Spleen (tissue), 11 donors: ENCODE data around the gene SPAG17. TPM values are rescaled to one million over a fixed set of nuclear protein-coding genes. Genes with fewer than 3 reads are reported as not detected.
A peak's percentile ranks its signal among the peaks of the same experiment; 100 is the strongest.

Source experiments
- DNase-seq: peaks from one replicate; pipeline ENCODE4 v3.0.0-alpha.2; 2020
- H3K27ac ChIP-seq, 8 donors: fragments of 200-600 bp; sonication (generic) in 7 of 8; 1 replicate in 4 of 8; 2 replicates in 4 of 8; pipeline versions ENCODE4 v1.5.0 to v1.8.0; 2016 to 2021; ENCODE audit warnings: inconsistent platforms in 4 of 8, mild to moderate bottlenecking in 4 of 8, moderate library complexity in 1 of 8
- H3K27me3 ChIP-seq, 7 donors: fragments of 200-600 bp; sonication (generic) in 6 of 7; replicated peaks in 1 of 7; 1 replicate in 4 of 7; 2 replicates in 3 of 7; pipeline versions ENCODE4 v1.5.0 to v1.8.0; 2016 to 2021; ENCODE audit warnings: inconsistent platforms in 3 of 7, mild to moderate bottlenecking in 1 of 7
- H3K36me3 ChIP-seq, 6 donors: fragments of 200-600 bp; sonication (generic) in 5 of 6; 1 replicate in 4 of 6; 2 replicates in 2 of 6; pipeline versions ENCODE4 v1.5.0 to v1.8.0; 2016 to 2021; ENCODE audit warnings: inconsistent platforms in 2 of 6
- H3K4me1 ChIP-seq, 6 donors: fragments of 200-600 bp; sonication (generic) in 5 of 6; 1 replicate in 3 of 6; 2 replicates in 3 of 6; pipeline versions ENCODE4 v1.5.0 to v1.8.0; 2016 to 2021; ENCODE audit warnings: inconsistent platforms in 3 of 6
- H3K4me3 ChIP-seq, 8 donors: fragments of 200-600 bp; sonication (generic) in 7 of 8; 1 replicate in 4 of 8; 2 replicates in 4 of 8; pipeline versions ENCODE4 v1.5.0 to v1.8.0; 2016 to 2021; ENCODE audit warnings: inconsistent platforms in 4 of 8, mild to moderate bottlenecking in 4 of 8, moderate library complexity in 2 of 8
- H3K9me3 ChIP-seq, 8 donors: fragments of 200-600 bp; sonication (generic) in 7 of 8; 1 replicate in 4 of 8; 2 replicates in 4 of 8; pipeline versions ENCODE4 v1.5.0 to v1.8.0; 2016 to 2021; ENCODE audit warnings: inconsistent platforms in 4 of 8
- CTCF ChIP-seq, 11 experiments: fragments of 200-600 bp in 7 of 11; fragments of 450-650 bp in 4 of 11; sonication (generic) in 4 of 11; IDR thresholded peaks in 8 of 11; conservative IDR thresholded peaks in 3 of 11; 1 replicate in 7 of 11; 2 replicates in 4 of 11; pipeline versions ENCODE4 v1.4.0 to v1.8.0; 2016 to 2021; ENCODE audit warnings: antibody characterized with exemption in 11 of 11, inconsistent platforms in 4 of 11, mild to moderate bottlenecking in 1 of 11
- POLR2A ChIP-seq, 3 donors: fragments of 450-650 bp; IDR thresholded peaks; one replicate each; pipeline ENCODE4 v1.5.1; 2017; ENCODE audit warnings: antibody characterized with exemption in 3 of 3, mild to moderate bottlenecking in 1 of 3
- POLR2AphosphoS5 ChIP-seq, 3 donors: sonication (generic); formaldehyde crosslinking; IDR thresholded peaks; one replicate each; pipeline ENCODE4 v1.5.1; 2017; ENCODE audit warnings: antibody characterized with exemption in 3 of 3
- WGBS, 5 donors: extraction: QIAGEN DNeasy Blood & Tissue Kit in 3 of 5; methylation state at CpG; one replicate each; pipeline versions ENCODE4 v1.1.5 to v1.1.7; 2013 to 2018; 5-methylcytosine and 5-hydroxymethylcytosine counted together
- intact Hi-C: fragments of 100-400 bp; cut with DNase I; formaldehyde crosslinking; loops from one replicate; pipeline ENCODE4 v1.15.0; 2023; ENCODE audit warnings: low total_unique reads
- polyA plus RNA-seq, 3 donors: library from polyadenylated mRNA; stranded (reverse); fragments of 200-250 nt; gene quantifications; one replicate each; pipeline ENCODE4 v1.2.1, GENCODE V29; 2013
- total RNA-seq, 7 donors: library from RNA; depleted of rRNA in 3 of 7; stranded (reverse); fragments of >200 nt in 3 of 7; fragmentation: NEBNext Ultra II Directional in 4 of 7; extraction: Animal tissue kit (Norgen Biotek cat#: 25700) in 4 of 7; gene quantifications; one replicate each; pipeline versions ENCODE4 v1.1.0 to v1.2.1, GENCODE V29; 2016 to 2021
- donor health status: healthy with polysubstance abuse.
- donor health status: DM: no; HTN: no; CAD: no; lungs with moderate emphysema.
- donor health status: DM: no; HTN: no; CAD: no.
- donor health status: Bipolar disorder and iron deficiency.
- donor health status: healthy.
- donor health status: DM: no; HTN: no; CAD: no.
- donor health status: DM: yes; HTN: yes; CAD: no.

SPAG17 gene
- total and polyA plus RNA-seq, 10 donors, result under 0.01 to 0.91 (median 0.28) TPM; not detected in 5

GRCh38 chr1:118157506-118157905, 27.5 kb downstream of the SPAG17 start:
- TF ChIP-seq POLR2A (IDR thresholded peaks at IDR 0.05) (no peak), CTCF (IDR thresholded peaks at IDR 0.05 in 8 of 11, conservative IDR thresholded peaks at IDR 0.05 in 3 of 11) (no peak), POLR2AphosphoS5 (IDR thresholded peaks at IDR 0.05) (no peak)
- Histone ChIP-seq H3K4me1 (no peaks in the 10 kb centered on the region), H3K27ac (no peak overlapping the region), H3K9me3 (no peaks in the 10 kb centered on the region), H3K4me3 (no peak overlapping the region), H3K27me3 (no peaks in the 10 kb centered on the region), H3K36me3 (no peaks in the 10 kb centered on the region)
- intact Hi-C loops, result no loop called here
- 65 to 85% (median 69%) methylated on average over 2 of the region's 2 CpGs for WGBS, 5 donors
- DNase-seq, result no peak

- TF ChIP-seq POLR2AphosphoS5 (IDR thresholded peaks at IDR 0.05) (no peak), CTCF (IDR thresholded peaks at IDR 0.05 in 8 of 11, conservative IDR thresholded peaks at IDR 0.05 in 3 of 11) (no peak), POLR2A (IDR thresholded peaks at IDR 0.05) (no peak)
- no peaks in the 10 kb centered on the region for H3K4me1 ChIP-seq
- no peak overlapping the region for H3K4me3 ChIP-seq
- H3K36me3 ChIP-seq, result no peaks in the 10 kb centered on the region
- no peak overlapping the region for H3K27ac ChIP-seq
- H3K9me3 ChIP-seq, result no peaks in the 10 kb centered on the region
- no peaks in the 10 kb centered on the region for H3K27me3 ChIP-seq
- no peak for DNase-seq
- intact Hi-C loops, result no loop called here
- 84 to 96% (median 89%) methylated on average over 1 of the region's 1 CpG for WGBS, 5 donors
These were observed 29.9 kb downstream of the SPAG17 start for GRCh38 chr1:118155106-118155505.

GRCh38 chr1:118154220-118154619, 30.8 kb downstream of the SPAG17 start:
- no peaks in the 10 kb centered on the region for H3K36me3 ChIP-seq
- 79 to 97% (median 92%) methylated on average over 1 of the region's 1 CpG for WGBS, 5 donors
- intact Hi-C loops, result loop anchor here (5.0 kb wide), 1 partner anchor 853 kb away; no protein-coding TSS in a partner anchor
- DNase-seq, result no peak
- H3K27ac ChIP-seq, result no peak overlapping the region
- TF ChIP-seq POLR2AphosphoS5 (IDR thresholded peaks at IDR 0.05) (no peak), CTCF (IDR thresholded peaks at IDR 0.05 in 8 of 11, conservative IDR thresholded peaks at IDR 0.05 in 3 of 11) (peak in 3 of 11 experiments; percentile 6 to 44 (median 24))
- H3K4me3 ChIP-seq, result no peak overlapping the region
- H3K4me1 ChIP-seq, result no peaks in the 10 kb centered on the region
- no peaks in the 10 kb centered on the region for H3K27me3 ChIP-seq
- H3K9me3 ChIP-seq, result no peaks in the 10 kb centered on the region

GRCh38 chr1:118151312-118151937, 33.6 kb downstream of the SPAG17 start:
- TF ChIP-seq POLR2AphosphoS5 (IDR thresholded peaks at IDR 0.05) (no peak), CTCF (IDR thresholded peaks at IDR 0.05 in 8 of 11, conservative IDR thresholded peaks at IDR 0.05 in 3 of 11) (peak in 10 of 11 experiments; percentile 18 to 72 (median 52)), POLR2A (IDR thresholded peaks at IDR 0.05) (no peak)
- Histone ChIP-seq H3K27me3 (no peaks in the 10 kb centered on the region), H3K4me1 (no peaks in the 10 kb centered on the region), H3K36me3 (no peaks in the 10 kb centered on the region), H3K9me3 (no peaks in the 10 kb centered on the region), H3K27ac (no peak overlapping the region), H3K4me3 (no peak overlapping the region)
- intact Hi-C loops, result loop anchor here (5.0 kb wide), 1 partner anchor 856 kb away; no protein-coding TSS in a partner anchor
- 0 to 3% (median 1%) methylated on average over 6 of the region's 6 CpGs for WGBS, 5 donors
- DNase-seq, result no peak
